NCI-H510A treated with DMSO at 0.1 percent for 48 hours (cell line): ENCODE measurements around the gene RAG2.

Experiments used
- DNase-seq: peaks from one replicate; lab custom pipeline; 2025; lab: John Stamatoyannopoulos, UW

The RAG2 gene

DNA sequence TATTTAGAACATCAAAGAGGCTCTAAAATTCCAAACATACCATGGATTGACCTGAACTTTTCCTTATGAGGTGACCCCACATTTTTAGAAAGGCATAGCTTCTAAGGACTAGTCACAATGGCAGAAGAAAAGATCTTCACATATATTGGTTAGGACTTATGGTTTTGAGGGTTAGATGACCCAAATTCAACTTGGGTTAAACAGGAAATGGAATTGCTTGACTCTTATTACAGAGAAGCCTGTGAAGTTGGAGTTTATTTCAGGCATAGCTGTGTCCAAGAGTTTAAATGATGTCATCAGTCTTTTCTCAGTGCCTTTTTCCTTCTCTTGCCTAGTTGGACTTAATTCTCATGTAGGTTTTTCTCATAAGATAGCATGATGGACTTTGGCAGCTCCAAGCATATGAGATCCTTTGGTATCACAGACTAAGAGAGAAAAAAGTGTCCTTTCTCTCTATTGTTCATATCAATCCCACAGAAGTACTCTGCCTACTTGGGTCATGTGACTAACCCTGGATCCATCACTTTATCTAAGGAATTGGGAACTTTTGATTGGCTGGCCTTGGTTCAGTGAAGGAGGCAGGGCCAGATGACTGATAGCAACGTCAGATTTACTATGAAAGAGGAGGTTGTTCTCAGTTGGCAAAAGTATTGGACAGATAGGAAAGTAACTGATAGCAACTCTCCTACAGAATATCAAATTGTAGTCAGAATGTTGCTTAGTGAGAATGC, 47.5 kb downstream of the RAG2 start:
- DNase-seq, result no peak
